ENCODE measurements around the gene TPBGL. TPM values are rescaled to one million over a fixed set of nuclear protein-coding genes. Genes with fewer than 3 reads are reported as not detected.
A peak's percentile ranks its signal among the peaks of the same experiment; 100 is the strongest.

The TPBGL gene
- total RNA-seq, 4 donors from 2014 or later, result not detected

DNA sequence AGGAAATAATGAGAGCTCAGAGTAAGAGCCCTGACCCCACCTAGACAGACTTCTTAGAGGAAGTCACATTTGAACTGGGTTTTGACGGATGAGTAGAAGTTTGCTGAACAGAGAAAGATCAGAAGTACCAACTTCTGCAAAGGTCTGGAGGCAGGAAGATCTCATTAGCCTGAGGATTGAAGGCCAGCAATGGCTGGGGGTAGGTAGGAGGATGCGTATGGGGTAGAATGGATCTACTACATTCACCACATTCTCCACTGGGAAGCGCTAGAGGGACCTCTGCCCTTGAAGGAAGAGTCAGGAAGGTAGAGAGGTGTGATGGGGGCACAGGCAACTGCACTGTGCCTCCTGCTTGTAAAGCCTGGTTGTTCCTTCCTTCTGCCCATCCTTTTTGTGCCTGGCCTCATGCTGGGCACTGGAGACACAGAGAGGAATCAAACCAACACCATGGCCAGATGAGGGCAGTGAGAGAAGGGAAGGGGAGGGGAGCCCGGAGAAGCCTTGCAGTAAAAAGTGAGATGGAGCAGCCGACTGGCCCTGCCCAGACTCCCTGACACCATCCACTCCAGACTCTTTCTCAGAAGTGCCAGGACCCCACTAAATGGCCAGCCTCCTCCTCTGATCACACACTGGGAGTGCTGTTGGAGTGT lies 4.9 kb downstream of the TPBGL start:
- H3K9me3 ChIP-seq, result no peaks in the 10 kb centered on the region
- H3K27ac ChIP-seq, result no peak overlapping the region
- in situ Hi-C loops (cut with MboI; ENCODE audit: low sequenced_read_pairs in 4 of 4) (loop anchor here (5.0 to 25.0 kb wide), 7 partner anchors 98 to 321 kb away; partner anchors contain the start of genes SPCS2 (in 1 of the 4) and XRRA1 (in 1 of the 4)), intact Hi-C loops (cut with DNase I; ENCODE audit: low total_unique reads) (no loop called here)
- DNase-seq (no peak), ATAC-seq (no peak)
- peaks cover 0 to 3% of the 10 kb centered on the region in 2 donors for H3K4me1 ChIP-seq
- no peak for TF ChIP-seq POLR2A (IDR thresholded peaks at IDR 0.05)
- TF ChIP-seq, protein P1, sequence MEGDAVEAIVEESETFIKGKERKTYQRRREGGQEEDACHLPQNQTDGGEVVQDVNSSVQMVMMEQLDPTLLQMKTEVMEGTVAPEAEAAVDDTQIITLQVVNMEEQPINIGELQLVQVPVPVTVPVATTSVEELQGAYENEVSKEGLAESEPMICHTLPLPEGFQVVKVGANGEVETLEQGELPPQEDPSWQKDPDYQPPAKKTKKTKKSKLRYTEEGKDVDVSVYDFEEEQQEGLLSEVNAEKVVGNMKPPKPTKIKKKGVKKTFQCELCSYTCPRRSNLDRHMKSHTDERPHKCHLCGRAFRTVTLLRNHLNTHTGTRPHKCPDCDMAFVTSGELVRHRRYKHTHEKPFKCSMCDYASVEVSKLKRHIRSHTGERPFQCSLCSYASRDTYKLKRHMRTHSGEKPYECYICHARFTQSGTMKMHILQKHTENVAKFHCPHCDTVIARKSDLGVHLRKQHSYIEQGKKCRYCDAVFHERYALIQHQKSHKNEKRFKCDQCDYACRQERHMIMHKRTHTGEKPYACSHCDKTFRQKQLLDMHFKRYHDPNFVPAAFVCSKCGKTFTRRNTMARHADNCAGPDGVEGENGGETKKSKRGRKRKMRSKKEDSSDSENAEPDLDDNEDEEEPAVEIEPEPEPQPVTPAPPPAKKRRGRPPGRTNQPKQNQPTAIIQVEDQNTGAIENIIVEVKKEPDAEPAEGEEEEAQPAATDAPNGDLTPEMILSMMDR (IDR thresholded peaks at IDR 0.05 in 4 of 5, conservative IDR thresholded peaks at IDR 0.05 in 1 of 5), result no peak
- H3K4me3 ChIP-seq, result no peak overlapping the region
- H3K36me3 ChIP-seq, result no peaks in the 10 kb centered on the region
- H3K27me3 ChIP-seq, result peaks cover 12 to 19% (median 16%) of the 10 kb centered on the region in 3 donors

DNA sequence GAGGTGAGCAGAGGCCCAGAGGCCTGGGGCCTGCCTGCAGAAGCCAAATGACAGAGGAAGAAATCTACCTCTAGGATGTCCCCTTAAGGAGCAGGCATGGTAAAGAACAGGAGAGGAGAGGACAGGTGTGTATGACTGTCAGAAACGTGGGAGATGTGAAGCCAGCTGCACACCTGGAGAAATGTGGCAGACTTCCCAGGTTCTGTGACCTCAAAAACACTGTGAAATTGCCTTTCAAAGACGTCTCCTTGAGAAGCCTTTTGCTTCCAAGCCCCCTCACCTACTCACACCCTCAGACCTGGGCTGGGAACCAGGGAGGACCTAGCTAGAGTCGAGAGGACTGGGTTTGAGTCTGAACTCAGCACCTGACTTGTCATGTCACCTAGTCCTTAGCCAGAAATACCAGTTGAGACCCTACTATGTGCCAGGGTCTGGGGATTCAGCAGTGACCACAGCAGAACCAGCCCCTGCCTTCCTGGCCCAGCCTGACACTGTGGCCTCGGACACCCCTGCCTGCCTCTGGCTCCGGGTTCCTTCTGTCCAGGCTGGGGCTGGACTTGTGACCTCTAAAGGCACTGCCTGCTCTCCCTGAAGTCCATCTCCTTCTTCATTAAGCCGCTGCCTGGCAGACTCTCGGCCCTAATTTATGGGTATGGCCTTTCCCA lies 5.6 kb downstream of the TPBGL start:
- in situ Hi-C loops (cut with MboI; ENCODE audit: low sequenced_read_pairs in 4 of 4) (loop anchor here (5.0 to 25.0 kb wide), 7 partner anchors 99 to 321 kb away; partner anchors contain the start of genes SPCS2 (in 1 of the 4) and XRRA1 (in 1 of the 4)), intact Hi-C loops (cut with DNase I; ENCODE audit: low total_unique reads) (no loop called here)
- no peaks in the 10 kb centered on the region for H3K36me3 ChIP-seq
- ATAC-seq (no peak), DNase-seq (peak in 1 of 2 donors; percentile 5)
- H3K27ac ChIP-seq, result no peak overlapping the region
- no peak overlapping the region for H3K4me3 ChIP-seq
- TF ChIP-seq, protein P1 (IDR thresholded peaks at IDR 0.05 in 4 of 5, conservative IDR thresholded peaks at IDR 0.05 in 1 of 5), result no peak
- TF ChIP-seq POLR2A (IDR thresholded peaks at IDR 0.05), result no peak
- H3K9me3 ChIP-seq, result no peaks in the 10 kb centered on the region
- H3K27me3 ChIP-seq, result peaks cover 10 to 16% (median 12%) of the 10 kb centered on the region in 3 donors
- H3K4me1 ChIP-seq, result no peaks in the 10 kb centered on the region

DNA sequence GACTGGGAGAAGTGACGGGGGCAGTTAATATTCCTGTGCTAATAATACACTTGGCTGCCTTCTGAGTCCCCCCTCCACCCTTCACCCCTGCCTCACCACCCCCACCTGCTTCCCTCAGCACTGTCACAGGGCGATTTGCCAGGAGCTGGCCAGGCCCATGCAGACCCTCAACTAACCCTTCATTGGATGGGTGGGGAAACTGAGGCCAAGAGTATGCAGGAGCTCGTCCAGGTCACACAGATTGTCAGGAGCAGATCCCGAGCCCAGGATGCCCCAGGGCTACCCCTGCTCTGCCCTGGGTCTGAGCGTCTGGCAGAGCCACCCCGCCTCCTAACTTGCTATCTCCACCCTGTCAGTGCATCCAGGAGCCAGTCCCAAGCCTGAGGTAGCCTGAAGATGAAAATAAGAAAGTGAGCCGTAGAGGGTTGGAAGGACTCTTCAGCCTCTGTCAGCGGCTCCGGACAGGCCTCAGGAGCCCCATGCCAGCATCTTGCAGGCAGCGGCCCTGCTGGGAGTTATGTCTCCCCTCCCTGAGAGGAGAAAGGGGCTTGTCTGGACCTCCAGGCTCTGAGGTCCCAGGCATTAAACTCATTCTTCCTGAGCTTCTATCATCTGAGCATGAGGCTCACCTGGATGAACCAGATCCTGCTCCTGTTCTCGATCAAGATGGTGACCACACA lies 6.2 kb downstream of the TPBGL start:
- DNase-seq (peak in 1 of 2 donors; percentile 7), ATAC-seq (no peak)
- no peaks in the 10 kb centered on the region for H3K36me3 ChIP-seq
- no peak overlapping the region for H3K27ac ChIP-seq
- peaks cover 10 to 16% (median 12%) of the 10 kb centered on the region in 3 donors for H3K27me3 ChIP-seq
- intact Hi-C loops (cut with DNase I; ENCODE audit: low total_unique reads) (no loop called here), in situ Hi-C loops (cut with MboI; ENCODE audit: low sequenced_read_pairs in 4 of 4) (loop anchor here (5.0 to 25.0 kb wide), 7 partner anchors 100 to 322 kb away; partner anchors contain the start of genes SPCS2 (in 1 of the 4) and XRRA1 (in 1 of the 4))
- H3K4me1 ChIP-seq, result no peaks in the 10 kb centered on the region
- H3K4me3 ChIP-seq, result no peak overlapping the region
- H3K9me3 ChIP-seq, result no peaks in the 10 kb centered on the region
- TF ChIP-seq, protein P1 (IDR thresholded peaks at IDR 0.05 in 4 of 5, conservative IDR thresholded peaks at IDR 0.05 in 1 of 5), result no peak
- TF ChIP-seq POLR2A (IDR thresholded peaks at IDR 0.05), result no peak

DNA sequence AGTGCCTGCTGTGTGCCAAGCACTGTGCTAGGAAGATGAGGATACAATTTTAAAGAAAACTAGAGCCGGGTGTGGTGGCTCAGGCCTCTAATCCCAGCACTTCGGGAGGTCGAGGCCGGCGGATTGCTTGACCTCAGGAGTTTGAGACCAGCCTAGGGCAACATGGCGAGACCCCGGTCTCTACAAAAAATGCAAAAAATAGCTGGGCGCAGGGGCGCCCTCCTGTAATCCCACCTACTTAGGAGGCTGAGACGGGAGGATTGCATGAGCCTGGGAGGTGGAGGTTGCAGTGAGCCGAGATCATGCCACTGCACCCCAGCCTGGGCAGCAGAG lies 8.3 kb downstream of the TPBGL start:
- intact Hi-C loops (cut with DNase I; ENCODE audit: low total_unique reads) (loop anchor here (1.0 kb wide), 2 partner anchors 105 to 109 kb away; no protein-coding TSS in a partner anchor), in situ Hi-C loops (cut with MboI; ENCODE audit: low sequenced_read_pairs in 4 of 4) (loop anchor here (5.0 to 25.0 kb wide), 7 partner anchors 102 to 324 kb away; partner anchors contain the start of genes SPCS2 (in 1 of the 4) and XRRA1 (in 1 of the 4))
- peaks cover 0 to 9% (median 0%) of the 10 kb centered on the region in 3 donors for H3K9me3 ChIP-seq
- no peak overlapping the region for H3K27ac ChIP-seq
- ATAC-seq (no peak), DNase-seq (no peak)
- no peaks in the 10 kb centered on the region for H3K36me3 ChIP-seq
- TF ChIP-seq, protein P1 (IDR thresholded peaks at IDR 0.05 in 4 of 5, conservative IDR thresholded peaks at IDR 0.05 in 1 of 5), result peak in 1 of 5 experiments; percentile 6
- no peak for TF ChIP-seq POLR2A (IDR thresholded peaks at IDR 0.05)
- H3K4me1 ChIP-seq, result no peaks in the 10 kb centered on the region
- H3K27me3 ChIP-seq, result peaks cover 0 to 6% (median 0%) of the 10 kb centered on the region in 3 donors
- no peak overlapping the region for H3K4me3 ChIP-seq
